ENCODE data around the gene UGT1A5.
A peak's percentile ranks its signal among the peaks of the same experiment; 100 is the strongest.
"Not testable (repeated sequence)": the region's sequence is repeated elsewhere in the genome, so short reads cannot be mapped to it uniquely, and the experiment has no call there.

UGT1A5 gene

DNA sequence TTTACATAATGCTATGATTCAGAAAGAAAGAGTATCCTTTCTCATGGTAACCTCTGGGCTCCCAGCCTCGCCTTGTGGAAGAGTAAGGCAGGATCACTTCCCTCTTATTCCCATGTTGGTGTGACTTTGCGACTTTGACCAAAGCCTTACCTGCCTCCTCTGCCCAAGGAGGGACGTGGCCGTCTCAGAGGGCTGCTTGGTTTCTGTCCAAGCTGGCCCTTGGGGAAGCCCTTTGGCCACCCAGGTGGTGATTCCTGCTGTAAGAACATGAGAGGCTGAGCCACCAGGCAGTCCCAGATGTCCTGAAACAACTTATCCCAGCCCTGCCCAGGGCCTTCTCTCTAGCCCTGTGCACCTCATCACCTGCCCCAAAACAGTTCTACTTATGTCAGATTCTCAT lies 14.0 kb upstream of the UGT1A5 start:
- no peak for DNase-seq

DNA sequence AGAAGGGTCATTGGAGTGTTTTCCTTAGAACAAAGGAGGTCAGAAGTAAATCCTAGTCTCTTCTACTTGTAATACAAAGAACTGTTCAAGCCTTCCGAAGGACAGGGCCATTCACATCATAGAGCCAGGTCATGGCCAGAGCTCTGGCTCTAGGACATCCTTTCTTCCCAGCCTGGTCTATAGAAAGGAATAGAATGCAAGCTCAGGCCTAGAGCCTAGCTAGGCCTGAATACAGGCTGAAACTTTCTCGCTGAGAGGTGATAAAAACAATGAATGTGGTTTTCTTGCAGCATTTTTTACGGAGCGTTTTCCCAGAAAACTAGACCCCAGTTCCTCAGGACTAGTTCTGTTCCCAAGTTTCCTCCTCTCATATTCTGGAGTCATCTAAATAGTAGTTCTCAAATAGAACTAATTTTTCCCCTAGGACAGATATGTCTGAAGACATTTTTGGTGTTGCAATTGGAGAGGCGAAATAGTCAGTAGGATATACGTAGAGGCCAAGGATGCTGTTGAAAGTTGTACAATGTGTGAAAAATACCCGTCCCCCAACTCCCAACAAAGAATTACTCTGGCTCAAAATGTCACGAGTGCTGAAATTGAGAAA lies 13.2 kb upstream of the UGT1A5 start:
- DNase-seq, result no peak

DNA sequence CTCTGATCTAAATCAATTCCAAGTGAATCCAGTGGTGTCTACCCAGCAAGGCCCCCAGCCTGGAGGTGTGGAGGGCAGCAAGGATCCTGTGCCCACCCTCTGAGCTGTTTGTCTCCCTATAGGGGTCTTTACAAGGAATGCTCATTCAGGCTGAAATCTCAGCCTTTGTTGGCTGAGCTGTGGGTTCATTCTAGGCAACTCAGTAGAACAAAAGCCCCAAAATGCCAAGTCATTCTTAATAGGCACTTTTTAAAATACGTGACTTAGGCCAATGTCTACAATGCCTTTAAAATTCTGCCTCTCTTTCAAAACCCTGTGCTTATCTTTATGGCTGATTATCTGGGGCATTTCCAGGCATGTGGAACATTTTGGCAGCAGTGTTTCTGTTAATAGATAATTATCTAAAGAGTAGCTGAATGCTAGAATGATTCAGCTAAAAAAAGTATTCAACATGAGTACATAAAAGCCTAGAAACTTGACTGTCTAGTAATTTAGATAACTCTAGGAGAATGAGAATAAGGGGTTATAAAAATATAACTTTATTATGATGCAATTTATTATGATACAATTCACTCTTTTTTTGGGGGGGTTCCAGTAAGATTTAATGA lies 12.6 kb upstream of the UGT1A5 start:
- DNase-seq, result no peak

DNA sequence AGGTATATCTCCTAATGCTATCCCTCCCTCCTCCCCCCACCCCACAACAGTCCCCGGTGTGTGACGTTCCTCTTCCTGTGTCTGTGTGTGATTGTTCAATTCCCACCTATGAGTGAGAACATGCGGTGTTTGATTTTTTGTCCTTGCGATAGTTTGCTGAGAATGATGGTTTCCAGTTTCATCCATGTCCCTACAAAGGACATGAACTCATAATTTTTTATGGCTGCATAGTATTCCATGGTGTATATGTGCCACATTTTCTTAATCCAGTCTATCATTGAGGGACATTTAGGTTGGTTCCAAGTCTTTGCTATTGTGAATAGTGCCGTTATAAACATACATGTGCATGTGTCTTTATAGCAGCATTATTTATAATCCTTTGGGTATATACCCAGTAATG lies 11.9 kb upstream of the UGT1A5 start:
- DNase-seq, result not testable (repeated sequence)

DNA sequence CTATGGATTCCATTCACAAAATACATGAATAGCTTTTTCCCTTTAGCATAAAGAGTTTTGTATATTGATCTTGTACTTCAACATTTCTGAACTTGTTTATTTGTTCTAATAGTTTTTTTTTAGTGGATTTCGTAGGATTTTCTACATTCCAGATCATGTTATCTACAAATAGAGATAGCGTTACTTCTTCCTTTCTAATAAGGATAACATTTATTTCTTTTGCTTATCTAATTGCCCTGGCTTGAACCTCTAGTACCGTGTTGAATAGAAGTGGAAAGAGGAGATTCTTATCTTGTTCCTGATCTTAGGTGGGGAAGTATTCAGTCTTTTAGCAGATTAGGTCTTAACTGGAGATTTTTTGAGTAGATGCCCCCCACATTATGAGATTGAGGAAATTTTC lies 10.5 kb upstream of the UGT1A5 start:
- DNase-seq, result no peak

DNA sequence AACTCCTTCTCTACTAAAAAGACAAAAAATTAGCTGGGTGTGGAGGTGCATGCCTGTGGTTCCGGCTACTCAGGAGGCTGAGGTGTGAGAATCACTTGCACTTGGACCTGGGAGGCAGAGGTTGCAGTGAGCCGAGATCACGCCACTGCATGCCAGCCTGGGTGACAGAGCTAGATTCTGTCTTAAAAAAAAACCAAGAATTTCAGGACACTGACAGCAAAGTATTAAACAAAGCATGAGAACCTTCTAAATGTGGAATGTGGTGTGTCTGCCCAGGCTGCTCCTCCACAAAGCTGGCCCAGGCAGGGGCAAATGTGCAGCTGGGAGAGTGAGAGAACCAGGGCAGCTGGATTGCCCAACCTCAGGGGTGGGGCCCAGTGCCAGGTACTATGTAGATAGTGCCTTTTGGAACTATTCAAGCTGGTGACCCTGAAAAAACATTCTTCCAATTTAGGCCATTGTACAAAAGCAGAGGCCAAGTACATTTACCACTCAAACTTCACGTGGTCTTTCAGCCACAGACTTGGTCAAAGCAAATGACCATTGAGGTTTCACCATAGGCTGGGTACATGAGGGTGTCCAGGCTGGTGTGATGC lies 6.7 kb upstream of the UGT1A5 start:
- no peak for DNase-seq

DNA sequence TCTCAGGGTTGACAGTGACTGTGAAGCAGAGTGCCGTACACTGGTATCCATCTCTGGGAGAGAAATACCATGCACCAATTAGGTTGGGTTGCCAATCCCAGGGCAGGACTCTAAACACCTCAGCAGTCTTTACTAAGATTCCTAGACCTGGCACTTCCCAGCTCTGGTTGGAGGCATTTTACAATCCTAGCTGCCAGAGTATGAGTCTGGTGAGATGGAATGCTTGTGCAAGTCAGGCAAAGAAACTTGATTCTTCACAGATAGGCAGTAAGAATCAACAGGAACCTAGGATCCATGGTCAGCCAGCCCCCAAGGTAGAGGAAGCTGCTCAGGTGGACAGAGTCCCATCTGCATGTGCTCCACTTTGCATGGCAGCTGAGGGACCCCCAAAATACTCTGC lies 6.0 kb upstream of the UGT1A5 start:
- DNase-seq, result no peak

DNA sequence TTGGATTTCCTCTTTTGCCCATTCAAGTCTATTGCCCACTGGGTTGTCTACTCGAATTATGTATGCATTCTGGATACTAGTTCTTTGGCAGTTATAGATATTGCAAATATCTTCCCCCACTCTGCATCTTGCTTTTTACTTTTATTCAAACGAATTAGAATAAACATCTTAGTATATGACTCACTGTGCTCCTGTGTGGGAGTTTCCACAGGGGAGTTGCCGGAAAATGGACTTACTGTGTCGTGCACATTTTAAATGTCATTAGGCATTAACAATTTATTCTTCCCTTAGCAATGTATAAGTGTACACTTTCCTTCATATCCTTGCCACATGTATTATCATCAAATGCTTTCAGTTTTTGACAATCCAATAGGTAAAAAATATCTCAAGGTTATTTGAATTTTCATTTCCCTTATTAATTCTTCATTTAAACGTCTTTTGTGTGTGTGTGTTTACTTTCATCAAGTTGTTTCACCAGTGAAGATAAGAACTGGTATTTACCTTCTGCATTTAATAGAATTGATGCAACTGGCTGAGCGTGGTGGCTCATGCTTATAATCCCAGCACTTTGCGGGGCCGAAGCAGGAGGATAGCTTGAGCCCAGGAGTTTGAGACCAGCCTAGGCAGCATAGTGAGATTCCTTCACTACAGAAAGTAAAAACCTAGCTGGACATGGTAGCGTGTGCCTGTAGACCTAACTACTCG lies 4.6 kb upstream of the UGT1A5 start:
- DNase-seq, result no peak

DNA sequence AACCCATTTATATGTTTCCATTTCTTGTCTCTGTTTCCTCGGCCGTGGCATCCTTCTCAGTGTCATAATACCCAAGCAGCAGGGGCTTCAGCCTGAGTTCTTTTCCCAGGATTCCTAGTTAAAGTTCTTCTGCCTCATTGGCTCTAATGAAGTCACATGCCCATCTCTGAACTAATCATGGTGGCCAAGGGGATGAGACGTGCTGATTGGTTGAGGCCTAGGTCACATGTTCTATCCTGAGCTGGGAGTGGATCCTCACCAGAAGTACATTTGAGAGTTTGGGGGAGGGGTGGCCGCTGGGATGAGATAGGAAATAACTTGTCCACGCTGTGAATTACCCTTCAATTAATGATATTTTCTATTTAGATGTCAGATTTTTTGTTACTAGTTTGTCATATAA lies 3.8 kb upstream of the UGT1A5 start:
- DNase-seq, result no peak

DNA sequence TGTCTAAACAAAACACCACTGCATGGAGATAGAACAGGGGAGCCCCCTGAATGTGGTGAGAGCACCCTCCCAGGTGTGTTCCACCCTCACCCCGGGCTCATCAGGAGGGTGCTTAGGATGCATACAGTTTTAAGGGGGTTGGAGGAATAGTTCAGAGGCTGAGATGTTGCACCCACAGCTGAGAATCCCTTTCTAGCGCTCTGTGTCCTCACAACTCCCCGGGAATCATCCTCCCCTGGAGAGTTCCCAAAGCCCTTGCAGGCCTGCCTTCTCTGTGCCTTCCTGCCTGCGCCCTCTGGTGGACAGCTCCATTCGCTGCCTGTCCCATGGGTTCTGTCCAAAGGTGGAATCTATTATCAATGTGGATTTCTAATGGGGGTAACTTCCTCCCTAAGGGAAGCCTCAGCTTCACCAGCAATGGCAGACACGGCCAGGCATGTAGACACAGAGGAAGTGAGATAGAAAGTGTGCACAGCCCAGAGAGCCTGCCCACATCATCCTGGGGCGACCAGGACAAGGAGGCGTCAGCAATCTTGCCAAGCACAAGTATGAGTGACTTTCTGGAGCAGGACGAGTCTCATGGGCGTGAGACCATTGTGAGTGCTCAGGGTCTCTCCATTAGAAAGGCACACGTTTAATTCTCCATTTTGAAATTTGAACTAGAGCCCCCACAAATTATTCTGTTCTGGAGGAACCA lies 1.2 kb upstream of the UGT1A5 start:
- DNase-seq, result peak; percentile 24 to 56 (median 28)

DNA sequence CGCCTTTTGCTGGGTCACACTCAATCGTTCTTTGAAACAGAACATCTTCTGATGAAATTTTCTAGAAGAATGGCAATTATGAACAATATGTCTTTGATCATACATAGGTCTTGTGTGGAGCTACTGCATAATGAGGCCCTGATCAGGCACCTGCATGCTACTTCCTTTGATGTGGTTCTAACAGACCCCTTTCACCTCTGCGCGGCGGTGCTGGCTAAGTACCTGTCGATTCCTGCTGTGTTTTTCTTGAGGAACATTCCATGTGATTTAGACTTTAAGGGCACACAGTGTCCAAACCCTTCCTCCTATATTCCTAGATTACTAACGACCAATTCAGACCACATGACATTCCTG lies 532 bp downstream of the UGT1A5 start:
- no peak for DNase-seq

DNA sequence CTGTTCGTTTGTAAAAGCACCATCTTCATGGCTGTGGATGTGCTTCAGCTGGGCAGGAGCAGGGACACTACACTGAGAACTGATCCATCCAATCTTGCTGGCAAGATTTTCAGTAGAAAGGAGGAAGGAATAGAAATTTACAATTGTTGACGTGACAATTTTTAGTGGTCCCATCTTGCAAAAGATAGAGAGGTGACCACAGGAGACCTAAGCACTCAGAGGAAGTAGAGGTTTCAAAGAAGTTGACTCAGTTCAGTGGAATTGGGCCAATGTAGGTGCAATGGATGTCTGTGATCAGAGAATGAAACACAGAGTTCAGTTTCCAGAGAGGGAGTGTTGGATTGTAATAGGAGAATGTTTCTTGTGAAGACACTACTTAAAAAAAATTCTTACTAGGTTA lies 1.4 kb downstream of the UGT1A5 start:
- no peak for DNase-seq

DNA sequence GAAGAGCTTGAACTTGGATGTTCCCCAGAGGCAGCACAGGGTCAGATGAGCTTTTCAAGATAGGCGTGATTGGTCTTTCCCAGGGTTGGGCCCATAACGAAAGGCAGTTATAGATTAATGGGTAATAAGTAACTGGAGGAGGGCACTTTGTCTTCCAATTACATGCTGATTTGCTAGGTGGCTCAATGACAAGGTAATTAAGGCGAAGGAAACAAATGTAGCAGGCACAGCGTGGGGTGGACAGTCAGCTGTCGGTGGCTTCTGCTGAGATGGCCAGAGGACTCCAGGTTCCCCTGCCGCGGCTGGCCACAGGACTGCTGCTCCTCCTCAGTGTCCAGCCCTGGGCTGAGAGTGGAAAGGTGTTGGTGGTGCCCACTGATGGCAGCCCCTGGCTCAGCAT lies 5.8 kb downstream of the UGT1A5 start, which contains the start of gene UGT1A4:
Gene UGT1A4, plus strand, starts transcription at position 185 of the 400 bp plus-strand sequence. Its CDS starts 85 bp downstream, at position 270.
- DNase-seq, result no peak

DNA sequence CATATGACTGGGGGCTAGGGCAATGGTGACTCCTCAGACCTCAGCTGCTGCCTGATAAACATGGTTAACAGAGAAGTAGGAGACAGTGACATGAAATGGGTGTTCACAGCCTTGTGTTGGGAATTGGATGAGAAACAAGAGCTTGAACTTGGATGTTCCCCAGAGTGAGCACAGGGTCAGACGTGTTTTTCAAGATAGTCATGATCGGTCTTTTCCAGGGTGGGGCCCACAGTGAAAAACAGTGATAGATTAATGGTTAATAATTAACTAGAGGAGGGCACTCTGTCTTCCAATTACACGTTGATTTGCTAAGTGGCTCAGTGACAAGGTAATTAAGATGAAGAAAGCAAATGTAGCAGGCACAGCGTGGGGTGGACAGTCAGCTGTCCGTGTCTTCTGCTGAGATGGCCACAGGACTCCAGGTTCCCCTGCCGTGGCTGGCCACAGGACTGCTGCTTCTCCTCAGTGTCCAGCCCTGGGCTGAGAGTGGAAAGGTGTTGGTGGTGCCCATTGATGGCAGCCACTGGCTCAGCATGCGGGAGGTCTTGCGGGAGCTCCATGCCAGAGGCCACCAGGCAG lies 16.1 kb downstream of the UGT1A5 start, which contains the start of gene UGT1A3:
Gene UGT1A3, plus strand, starts transcription at position 320 of the 579 bp plus-strand sequence. Its CDS starts 85 bp downstream, at position 405.
- no peak for DNase-seq

DNA sequence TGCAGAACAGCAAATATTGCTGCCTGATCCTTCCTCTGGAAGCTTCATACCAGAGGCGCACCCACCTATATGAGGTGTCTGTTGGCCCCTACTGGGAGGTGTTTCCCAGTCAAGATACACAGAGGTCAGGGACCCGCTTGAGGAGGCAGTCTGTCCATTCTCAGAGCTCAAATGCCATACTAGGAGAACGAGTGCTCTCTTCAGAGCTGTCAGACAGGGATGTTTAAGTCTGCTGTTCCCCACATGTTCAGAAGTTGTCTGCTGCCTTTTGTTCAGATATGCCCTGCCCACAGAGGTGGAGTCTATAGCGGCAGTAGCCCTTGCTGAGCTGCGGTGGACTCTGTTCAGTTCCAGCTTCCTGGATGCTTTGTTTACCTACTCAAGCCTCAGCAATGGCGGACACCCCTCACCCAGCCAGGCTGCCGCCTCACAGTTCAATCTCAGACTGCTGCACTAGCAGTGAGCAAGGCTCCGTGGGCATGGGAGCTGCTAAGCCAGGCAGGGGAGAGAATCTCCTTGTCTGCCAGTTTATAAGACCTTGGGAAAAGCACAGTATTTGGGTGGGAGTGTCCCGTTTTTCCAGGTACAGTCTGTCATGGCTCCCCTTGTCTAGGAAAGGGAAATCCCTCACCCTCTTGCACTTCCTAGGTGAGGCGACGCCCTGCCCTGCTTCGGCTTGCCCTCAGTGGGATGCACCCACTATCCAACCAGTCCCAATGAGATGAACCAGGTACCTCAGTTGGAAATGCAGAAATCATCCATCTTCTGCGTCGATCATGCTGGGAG lies 24.4 kb downstream of the UGT1A5 start:
- DNase-seq, result not testable (repeated sequence)

DNA sequence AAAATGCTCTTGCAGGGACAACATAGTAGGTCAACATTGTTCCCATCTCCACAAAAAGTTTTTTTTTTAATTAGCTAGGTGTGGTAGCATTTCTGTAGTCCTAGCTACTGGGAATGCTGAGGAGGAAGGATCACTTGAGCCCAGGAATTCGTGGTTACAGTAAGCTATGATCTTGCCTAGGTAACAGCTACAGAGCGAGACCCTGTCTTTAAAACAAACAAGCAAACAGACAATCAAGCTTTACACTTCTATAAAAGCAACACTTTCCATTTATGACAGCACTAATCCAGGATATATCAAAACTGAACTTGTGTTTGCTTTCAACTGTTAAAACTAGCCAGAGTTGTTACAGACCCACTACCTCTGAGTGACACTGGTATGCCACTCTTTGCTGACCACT lies 28.2 kb downstream of the UGT1A5 start:
- DNase-seq, result no peak

DNA sequence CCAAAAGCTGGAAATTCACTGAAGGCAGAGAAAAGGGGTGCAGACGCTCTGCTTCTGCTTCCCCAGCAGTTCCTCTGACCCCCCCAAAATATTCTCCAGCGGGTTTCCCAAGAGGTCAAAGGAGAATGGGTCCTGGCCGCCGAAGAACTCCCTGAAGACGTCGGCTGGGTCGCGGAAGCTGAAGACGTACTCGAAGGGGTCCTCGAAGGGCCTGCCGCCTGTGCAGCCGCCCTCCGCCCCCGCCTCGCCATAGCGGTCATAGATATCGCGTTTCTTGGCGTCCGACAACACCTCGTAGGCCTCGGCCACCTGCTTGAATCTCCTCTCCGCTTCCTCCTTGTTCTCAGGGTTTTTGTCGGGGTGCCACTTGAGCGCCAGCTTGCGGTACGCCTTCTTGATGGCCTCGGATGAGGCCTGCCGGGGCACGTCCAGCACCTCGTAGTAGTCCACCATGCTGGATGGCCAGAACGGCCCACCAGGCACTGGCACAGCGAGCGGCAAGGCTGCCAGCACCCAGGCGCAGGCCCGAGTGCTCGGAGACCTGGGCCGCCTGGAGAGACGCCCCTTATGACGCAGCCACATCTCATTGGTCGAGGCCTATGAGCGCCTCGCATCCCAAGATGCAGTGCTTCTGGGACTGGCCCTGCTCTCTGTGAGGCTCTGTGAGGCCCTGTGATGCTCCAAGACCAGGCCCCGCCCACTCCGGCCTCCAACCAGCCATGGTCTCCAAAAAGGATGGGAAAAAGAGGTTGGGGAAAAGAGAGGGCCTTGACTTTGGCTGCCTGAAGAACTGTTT lies 31.0 kb downstream of the UGT1A5 start:
- DNase-seq, result no peak

DNA sequence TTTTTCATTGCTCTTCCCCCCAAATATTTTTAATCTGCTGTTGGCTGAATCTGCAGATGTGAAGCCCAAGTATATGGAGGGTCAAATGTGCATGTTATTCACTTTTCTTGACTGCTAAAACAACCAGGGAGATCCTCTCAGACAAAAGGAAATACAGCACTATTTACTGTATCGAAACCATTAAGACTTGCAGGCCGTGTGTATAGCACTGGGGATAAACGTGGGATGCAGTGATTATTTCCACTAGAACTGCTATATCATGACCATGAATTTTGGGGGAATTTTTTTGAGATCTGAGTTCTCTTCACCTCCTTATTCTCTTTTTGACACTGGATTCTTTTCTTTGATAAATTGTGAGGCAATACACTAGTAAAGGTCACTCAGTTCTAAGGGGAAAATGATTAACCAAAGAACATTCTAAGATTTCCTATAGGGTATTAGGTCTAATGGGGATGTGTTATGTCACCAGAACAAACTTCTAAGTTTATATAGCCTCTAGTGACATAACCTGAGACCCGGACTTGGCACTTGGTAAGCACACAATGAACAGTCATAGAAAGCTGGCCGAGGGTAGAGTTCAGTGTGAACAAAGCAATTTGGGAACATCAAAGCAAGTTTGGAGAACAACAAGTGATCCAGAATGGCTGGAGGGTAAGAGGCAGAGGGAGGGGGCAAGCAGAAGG lies 32.5 kb downstream of the UGT1A5 start:
- no peak for DNase-seq

DNA sequence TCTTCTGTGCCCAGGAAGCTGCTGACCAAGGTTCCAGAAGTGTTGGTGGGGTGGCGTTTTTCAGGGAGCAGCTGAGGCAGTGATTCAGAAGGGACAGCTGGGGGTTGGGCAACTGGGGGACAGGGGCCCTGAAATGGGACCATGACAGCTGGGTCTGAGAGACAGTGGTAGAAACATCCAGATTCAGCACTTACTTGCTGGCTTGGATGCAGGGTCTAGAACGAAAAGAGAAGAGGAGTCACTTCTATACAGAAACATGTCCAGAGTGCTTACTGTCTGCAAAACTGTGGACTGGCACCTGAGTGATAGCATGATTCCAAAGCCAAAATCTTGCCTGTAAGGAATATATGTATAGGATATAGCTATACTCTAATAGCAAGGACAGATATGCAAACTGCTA lies 33.1 kb downstream of the UGT1A5 start:
- not testable (repeated sequence) for DNase-seq

DNA sequence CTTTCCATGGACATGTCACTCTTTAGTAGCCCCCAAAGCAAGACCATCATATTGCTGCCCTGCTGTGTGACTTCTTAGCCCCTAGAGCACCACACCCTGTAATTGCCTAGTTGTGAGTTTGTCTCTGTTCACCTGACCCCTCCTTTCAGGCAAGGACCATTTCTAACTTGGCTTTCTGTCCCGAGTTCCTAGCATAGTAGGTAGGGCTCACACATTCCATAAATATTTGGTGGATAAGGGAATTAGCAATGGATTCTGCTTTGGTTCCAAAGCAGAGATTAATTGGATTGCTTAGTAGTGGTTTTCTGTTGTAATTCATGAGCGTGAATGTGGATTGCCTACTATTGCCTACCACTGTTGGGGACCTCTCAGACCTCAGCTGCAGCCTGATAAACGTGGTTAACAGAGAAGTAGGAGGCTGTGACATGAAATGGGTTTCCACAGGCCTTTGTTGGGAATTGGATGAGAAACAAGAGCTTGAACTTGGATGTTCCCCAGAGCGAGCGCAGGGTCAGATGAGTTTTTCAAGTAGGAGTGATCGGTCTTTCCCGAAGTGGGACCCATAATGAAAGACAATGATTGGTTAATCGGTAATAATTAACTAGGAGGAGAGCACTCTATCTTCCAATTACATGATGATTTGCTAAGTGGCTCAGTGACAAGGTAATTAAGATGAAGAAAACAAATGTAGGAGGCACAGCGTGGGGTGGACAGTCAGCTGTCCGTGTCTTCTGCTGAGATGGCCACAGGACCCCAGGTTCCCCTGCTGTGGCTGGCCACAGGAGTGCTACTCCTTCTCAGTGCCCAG lies 34.0 kb downstream of the UGT1A5 start:
- no peak for DNase-seq
